Ectodermal cell (in vitro differentiated cells): Measurements from ENCODE around the gene ARG2.

Experiments used
- H3K27ac ChIP-seq: 2 replicates; pipeline ENCODE4 v1.7.0; 2013; ENCODE audit warnings: mild to moderate bottlenecking, low read depth, low read length; ENCODE audit not compliant: insufficient read depth, poor library complexity, severe bottlenecking
- H3K27me3 ChIP-seq: 2 replicates; pipeline ENCODE4 v1.7.0; 2013; ENCODE audit warnings: mild to moderate bottlenecking, low read length; ENCODE audit not compliant: insufficient read depth, control insufficient read depth, poor library complexity, severe bottlenecking
- H3K36me3 ChIP-seq: one replicate; pipeline ENCODE4 v1.7.0; 2013; ENCODE audit warnings: low read length; ENCODE audit not compliant: control insufficient read depth, insufficient read depth
- H3K4me1 ChIP-seq: one replicate; pipeline ENCODE4 v1.7.0; 2013; ENCODE audit warnings: low read length; ENCODE audit not compliant: control insufficient read depth, insufficient read depth
- H3K4me3 ChIP-seq: 2 replicates; pipeline ENCODE4 v1.7.0; 2013; ENCODE audit warnings: low read depth, low read length, control low read depth; ENCODE audit not compliant: insufficient read depth
- H3K9me3 ChIP-seq: 2 replicates; pipeline ENCODE4 v1.7.0; 2013; ENCODE audit warnings: mild to moderate bottlenecking, low read length, moderate library complexity; ENCODE audit not compliant: control insufficient read depth
- WGBS, 2 experiments: methylation state at CpG; one replicate each; pipeline ENCODE4 v1.1.7; 2013; ENCODE audit warnings: missing lambda C conversion rate in 2 of 2; 5-methylcytosine and 5-hydroxymethylcytosine counted together

Gene ARG2

GRCh38 chr14:67675219-67675582 is 55.5 kb downstream of the ARG2 start:
- no peaks in the 10 kb centered on the region for H3K4me1 ChIP-seq
- H3K9me3 ChIP-seq: no peaks in the 10 kb centered on the region
- WGBS, 2 experiments: 44 to 45% methylated on average over 16 of the region's 16 CpGs
- H3K4me3 ChIP-seq: peak overlapping the region; percentile 84
- peaks cover 15% of the 10 kb centered on the region for H3K36me3 ChIP-seq
- no peaks in the 10 kb centered on the region for H3K27me3 ChIP-seq
- peak overlapping the region; percentile 96 for H3K27ac ChIP-seq

GRCh38 chr14:67679006-67679405 is 59.3 kb downstream of the ARG2 start:
- H3K9me3 ChIP-seq: no peaks in the 10 kb centered on the region
- no peak overlapping the region for H3K27ac ChIP-seq
- 97% methylated on average over 2 of the region's 2 CpGs for WGBS, 2 experiments
- no peaks in the 10 kb centered on the region for H3K4me1 ChIP-seq
- no peak overlapping the region for H3K4me3 ChIP-seq
- no peaks in the 10 kb centered on the region for H3K27me3 ChIP-seq
- H3K36me3 ChIP-seq: peaks cover 24% of the 10 kb centered on the region

GRCh38 chr14:67680121-67680602 is 60.4 kb downstream of the ARG2 start:
- Histone ChIP-seq H3K4me3 (no peak overlapping the region), H3K9me3 (no peaks in the 10 kb centered on the region), H3K27me3 (no peaks in the 10 kb centered on the region), H3K27ac (no peak overlapping the region), H3K36me3 (peaks cover 35% of the 10 kb centered on the region), H3K4me1 (no peaks in the 10 kb centered on the region)
- WGBS, 2 experiments: 94 to 95% methylated on average over 3 of the region's 3 CpGs

GRCh38 chr14:67680941-67681340 is 61.2 kb downstream of the ARG2 start:
- Histone ChIP-seq H3K36me3 (peaks cover 42% of the 10 kb centered on the region), H3K27me3 (no peaks in the 10 kb centered on the region), H3K4me3 (no peak overlapping the region), H3K27ac (no peak overlapping the region), H3K9me3 (no peaks in the 10 kb centered on the region), H3K4me1 (no peaks in the 10 kb centered on the region)
- 95% methylated on average over 2 of the region's 2 CpGs for WGBS, 2 experiments

- Histone ChIP-seq H3K9me3 (no peaks in the 10 kb centered on the region), H3K36me3 (peaks cover 47% of the 10 kb centered on the region)
These were observed 64.1 kb downstream of the ARG2 start for GRCh38 chr14:67683842-67684241.

GRCh38 chr14:67690011-67690410 is 70.3 kb downstream of the ARG2 start:
- 91 to 96% methylated on average over 4 of the region's 4 CpGs for WGBS, 2 experiments
- H3K36me3 ChIP-seq: peaks cover 64% of the 10 kb centered on the region

More at GRCh38 chr14:67683842-67684241, 64.1 kb downstream of the ARG2 start:
- H3K27ac ChIP-seq: no peak overlapping the region
- H3K27me3 ChIP-seq: no peaks in the 10 kb centered on the region
- no peak overlapping the region for H3K4me3 ChIP-seq
- H3K4me1 ChIP-seq: no peaks in the 10 kb centered on the region

GRCh38 chr14:67694791-67695393 is 75.2 kb downstream of the ARG2 start:
- 0 to 1% methylated on average over 21 of the region's 21 CpGs for WGBS, 2 experiments
- peaks cover 8% of the 10 kb centered on the region for H3K4me1 ChIP-seq

More at GRCh38 chr14:67690011-67690410, 70.3 kb downstream of the ARG2 start:
- Histone ChIP-seq H3K4me1 (peaks cover 8% of the 10 kb centered on the region), H3K27me3 (no peaks in the 10 kb centered on the region), H3K9me3 (no peaks in the 10 kb centered on the region), H3K4me3 (no peak overlapping the region), H3K27ac (no peak overlapping the region)

GRCh38 chr14:67695394-67695949 is 75.8 kb downstream of the ARG2 start, which contains the start of gene RDH11:
Gene RDH11 (minus strand): TSS chr14:67695764. CDS start chr14:67695703, 61 bp downstream.
- Histone ChIP-seq H3K4me3 (peak within 1 kb of the TSS; percentile 87), H3K4me1 (peaks cover 8% of the 10 kb centered on the region), H3K27ac (peak within 1 kb of the TSS; percentile 1), H3K27me3 (peaks cover 14% of the 10 kb centered on the region), H3K36me3 (peaks cover 18% of the 10 kb centered on the region), H3K9me3 (no peaks in the 10 kb centered on the region)
- WGBS, 2 experiments: 0% methylated on average over 25 of the region's 25 CpGs

More at GRCh38 chr14:67694791-67695393, 75.2 kb downstream of the ARG2 start:
- Histone ChIP-seq H3K4me3 (peak overlapping the region; percentile 87), H3K27me3 (peaks cover 14% of the 10 kb centered on the region), H3K9me3 (no peaks in the 10 kb centered on the region), H3K27ac (peak overlapping the region; percentile 1), H3K36me3 (peaks cover 24% of the 10 kb centered on the region)

GRCh38 chr14:67697006-67697405 is 77.3 kb downstream of the ARG2 start:
- Histone ChIP-seq H3K27ac (no peak overlapping the region), H3K4me1 (peaks cover 8% of the 10 kb centered on the region), H3K36me3 (peaks cover 4% of the 10 kb centered on the region), H3K9me3 (no peaks in the 10 kb centered on the region), H3K27me3 (peaks cover 14% of the 10 kb centered on the region), H3K4me3 (no peak overlapping the region)
- WGBS, 2 experiments: 93 to 99% methylated on average over 4 of the region's 4 CpGs

GRCh38 chr14:67698179-67698578 is 78.5 kb downstream of the ARG2 start:
- Histone ChIP-seq H3K9me3 (no peaks in the 10 kb centered on the region), H3K27me3 (peaks cover 14% of the 10 kb centered on the region), H3K4me1 (peaks cover 8% of the 10 kb centered on the region), H3K4me3 (no peak overlapping the region), H3K27ac (no peak overlapping the region), H3K36me3 (no peaks in the 10 kb centered on the region)
- 76 to 100% methylated on average over 1 of the region's 1 CpG for WGBS, 2 experiments
